ENCODE results near the gene C3orf85.

Gene C3orf85

DNA sequence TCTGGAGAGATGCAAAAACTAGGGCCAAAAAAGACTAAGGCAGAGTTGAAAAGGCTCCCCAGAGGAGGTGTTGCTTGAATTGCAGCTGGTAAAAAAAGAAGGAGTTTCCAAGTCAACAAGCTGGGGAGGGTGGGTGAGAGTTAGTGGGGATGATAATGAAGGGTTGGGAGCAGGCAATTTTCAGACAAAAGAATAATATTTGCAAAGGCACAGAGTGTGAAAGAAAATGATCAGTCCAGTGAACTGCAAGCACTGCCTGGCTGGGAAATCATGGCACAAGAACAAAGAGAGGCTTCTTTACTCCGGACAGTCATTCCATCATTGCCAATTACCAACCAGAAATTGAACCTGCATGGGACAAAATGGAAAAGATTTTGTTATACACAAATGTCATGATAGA lies 42.2 kb downstream of the C3orf85 start:
- no peak overlapping the region for H3K4me3 ChIP-seq (ENCODE audit: control insufficient read depth, low read depth, low read length)
- TF ChIP-seq, protein P1, sequence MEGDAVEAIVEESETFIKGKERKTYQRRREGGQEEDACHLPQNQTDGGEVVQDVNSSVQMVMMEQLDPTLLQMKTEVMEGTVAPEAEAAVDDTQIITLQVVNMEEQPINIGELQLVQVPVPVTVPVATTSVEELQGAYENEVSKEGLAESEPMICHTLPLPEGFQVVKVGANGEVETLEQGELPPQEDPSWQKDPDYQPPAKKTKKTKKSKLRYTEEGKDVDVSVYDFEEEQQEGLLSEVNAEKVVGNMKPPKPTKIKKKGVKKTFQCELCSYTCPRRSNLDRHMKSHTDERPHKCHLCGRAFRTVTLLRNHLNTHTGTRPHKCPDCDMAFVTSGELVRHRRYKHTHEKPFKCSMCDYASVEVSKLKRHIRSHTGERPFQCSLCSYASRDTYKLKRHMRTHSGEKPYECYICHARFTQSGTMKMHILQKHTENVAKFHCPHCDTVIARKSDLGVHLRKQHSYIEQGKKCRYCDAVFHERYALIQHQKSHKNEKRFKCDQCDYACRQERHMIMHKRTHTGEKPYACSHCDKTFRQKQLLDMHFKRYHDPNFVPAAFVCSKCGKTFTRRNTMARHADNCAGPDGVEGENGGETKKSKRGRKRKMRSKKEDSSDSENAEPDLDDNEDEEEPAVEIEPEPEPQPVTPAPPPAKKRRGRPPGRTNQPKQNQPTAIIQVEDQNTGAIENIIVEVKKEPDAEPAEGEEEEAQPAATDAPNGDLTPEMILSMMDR (IDR thresholded peaks at IDR 0.05; ENCODE audit: control insufficient read depth, insufficient read depth, low read depth, low read length, missing control alignments): no peak
- no peak for DNase-seq (ENCODE audit: low read depth)

DNA sequence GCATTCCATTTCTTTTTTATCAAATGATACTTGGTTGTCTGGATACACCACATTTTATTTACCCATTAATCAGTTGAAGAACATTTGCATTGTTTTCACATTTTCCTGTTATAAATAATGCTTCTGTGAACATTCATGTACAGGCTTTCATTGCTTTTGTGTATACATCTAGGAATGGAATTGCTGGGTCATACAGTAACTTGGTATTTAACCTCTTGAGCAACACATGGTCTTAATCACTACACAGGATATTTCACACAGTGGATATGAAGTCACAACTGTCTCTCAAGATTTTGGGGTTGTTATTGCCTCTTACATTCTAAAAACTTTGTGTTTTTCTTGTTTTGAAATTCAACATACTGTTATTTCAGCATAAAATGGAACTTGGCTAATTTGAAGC lies 48.2 kb downstream of the C3orf85 start:
- TF ChIP-seq, protein P1 (IDR thresholded peaks at IDR 0.05; ENCODE audit: control insufficient read depth, insufficient read depth, low read depth, low read length, missing control alignments): no peak

DNA sequence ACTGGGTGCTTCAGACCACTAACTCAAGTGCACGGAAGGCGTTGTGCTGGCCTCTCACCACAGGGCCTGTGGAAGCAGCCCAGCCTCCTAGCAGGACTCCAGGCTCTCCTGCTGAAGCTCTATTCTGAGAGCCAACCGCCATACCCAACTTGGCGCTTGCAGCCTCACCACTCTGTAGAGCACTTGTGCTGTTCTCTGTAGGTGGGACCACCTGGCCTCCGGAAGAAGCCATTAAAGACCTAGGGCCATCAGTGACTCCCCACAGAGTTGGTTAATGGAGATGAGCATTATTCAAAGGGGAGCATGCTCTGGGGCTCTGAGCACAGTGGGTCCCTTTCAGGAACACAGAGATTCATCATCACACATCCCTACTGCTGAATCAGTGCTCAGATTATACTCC lies 50.9 kb downstream of the C3orf85 start:
- DNase-seq (ENCODE audit: low read depth): no peak
- no peak overlapping the region for H3K4me3 ChIP-seq (ENCODE audit: control insufficient read depth, low read depth, low read length)
- TF ChIP-seq, protein P1 (IDR thresholded peaks at IDR 0.05; ENCODE audit: control insufficient read depth, insufficient read depth, low read depth, low read length, missing control alignments): no peak

More for the DNA sequence above, 48.2 kb downstream of the C3orf85 start:
- no peak for DNase-seq (ENCODE audit: low read depth)
- H3K4me3 ChIP-seq (ENCODE audit: control insufficient read depth, low read depth, low read length): no peak overlapping the region

DNA sequence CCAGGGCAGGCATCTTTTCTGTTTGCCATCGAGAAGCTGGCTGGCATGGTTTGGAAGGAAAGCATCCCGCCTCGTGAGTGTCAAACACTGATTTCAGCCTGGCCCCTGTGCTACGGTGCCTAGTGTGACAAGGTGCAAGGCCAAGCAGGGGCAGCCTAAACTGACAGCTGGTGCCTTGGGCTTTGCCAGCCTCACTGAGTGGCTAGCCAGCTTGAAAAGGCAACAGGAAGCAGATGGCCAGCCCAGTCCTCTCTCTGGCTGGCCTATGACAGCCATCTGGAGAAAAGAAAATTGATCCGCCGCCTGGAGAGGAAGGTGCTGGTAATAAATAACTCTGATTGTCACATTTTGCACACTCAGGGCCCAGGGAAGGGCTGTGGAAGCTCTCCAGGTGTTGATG lies 52.2 kb downstream of the C3orf85 start:
- DNase-seq (ENCODE audit: low read depth): no peak

DNA sequence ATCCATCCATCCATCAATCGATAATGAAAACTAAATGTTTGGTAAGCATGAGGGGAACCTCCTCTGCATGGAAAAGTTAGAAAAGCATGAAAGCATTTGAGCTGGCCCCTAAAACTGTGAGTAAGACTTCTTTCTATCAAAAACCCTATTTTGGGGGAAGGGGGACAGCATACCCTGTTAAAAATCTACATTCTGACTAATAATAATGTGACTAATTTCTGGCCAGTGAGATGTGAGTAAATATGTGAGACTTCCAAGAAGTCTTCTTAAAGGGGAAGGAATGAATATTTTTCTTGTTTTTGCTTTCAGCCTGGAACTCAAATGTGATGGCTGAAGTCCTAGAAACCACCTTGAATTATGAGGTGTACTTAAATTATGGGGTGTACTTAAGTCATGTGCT lies 54.9 kb downstream of the C3orf85 start:
- TF ChIP-seq, protein P1 (IDR thresholded peaks at IDR 0.05; ENCODE audit: control insufficient read depth, insufficient read depth, low read depth, low read length, missing control alignments): no peak
- H3K4me3 ChIP-seq (ENCODE audit: control insufficient read depth, low read depth, low read length): no peak overlapping the region

More for the DNA sequence above, 52.2 kb downstream of the C3orf85 start:
- TF ChIP-seq, protein P1 (IDR thresholded peaks at IDR 0.05; ENCODE audit: control insufficient read depth, insufficient read depth, low read depth, low read length, missing control alignments): no peak
- no peak overlapping the region for H3K4me3 ChIP-seq (ENCODE audit: control insufficient read depth, low read depth, low read length)

DNA sequence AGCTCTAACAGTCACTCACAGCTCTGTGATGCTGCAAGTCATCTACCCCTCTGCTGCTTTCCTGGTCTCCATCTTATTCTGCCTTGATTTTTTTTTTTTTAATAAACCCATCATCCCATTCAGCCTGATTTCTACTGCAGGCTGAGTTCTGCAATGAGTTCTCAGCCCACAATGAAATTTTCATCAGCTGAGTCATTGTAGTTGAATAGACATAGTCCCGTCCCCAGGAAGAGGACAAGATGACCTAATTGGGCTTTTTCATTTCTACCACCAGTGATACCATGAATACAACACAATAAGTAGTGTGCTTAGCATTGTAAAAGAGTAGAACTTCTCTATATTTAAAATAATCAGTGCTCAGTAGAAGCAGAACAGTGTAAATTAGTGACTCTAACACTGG lies 59.3 kb downstream of the C3orf85 start:
- H3K4me3 ChIP-seq (ENCODE audit: control insufficient read depth, low read depth, low read length): no peak overlapping the region
- DNase-seq (ENCODE audit: low read depth): no peak

More for the DNA sequence above, 54.9 kb downstream of the C3orf85 start:
- DNase-seq (ENCODE audit: low read depth): no peak

More for the DNA sequence above, 59.3 kb downstream of the C3orf85 start:
- TF ChIP-seq, protein P1 (IDR thresholded peaks at IDR 0.05; ENCODE audit: control insufficient read depth, insufficient read depth, low read depth, low read length, missing control alignments): no peak
